ENCODE data around the gene SKAP1.

SKAP1 gene

GRCh38 chr17:48162946-48163506 lies 267.0 kb downstream of the SKAP1 start:
- no peak for DNase-seq

- no peak for DNase-seq
These were observed 267.6 kb downstream of the SKAP1 start for GRCh38 chr17:48162306-48162934.

DNA sequence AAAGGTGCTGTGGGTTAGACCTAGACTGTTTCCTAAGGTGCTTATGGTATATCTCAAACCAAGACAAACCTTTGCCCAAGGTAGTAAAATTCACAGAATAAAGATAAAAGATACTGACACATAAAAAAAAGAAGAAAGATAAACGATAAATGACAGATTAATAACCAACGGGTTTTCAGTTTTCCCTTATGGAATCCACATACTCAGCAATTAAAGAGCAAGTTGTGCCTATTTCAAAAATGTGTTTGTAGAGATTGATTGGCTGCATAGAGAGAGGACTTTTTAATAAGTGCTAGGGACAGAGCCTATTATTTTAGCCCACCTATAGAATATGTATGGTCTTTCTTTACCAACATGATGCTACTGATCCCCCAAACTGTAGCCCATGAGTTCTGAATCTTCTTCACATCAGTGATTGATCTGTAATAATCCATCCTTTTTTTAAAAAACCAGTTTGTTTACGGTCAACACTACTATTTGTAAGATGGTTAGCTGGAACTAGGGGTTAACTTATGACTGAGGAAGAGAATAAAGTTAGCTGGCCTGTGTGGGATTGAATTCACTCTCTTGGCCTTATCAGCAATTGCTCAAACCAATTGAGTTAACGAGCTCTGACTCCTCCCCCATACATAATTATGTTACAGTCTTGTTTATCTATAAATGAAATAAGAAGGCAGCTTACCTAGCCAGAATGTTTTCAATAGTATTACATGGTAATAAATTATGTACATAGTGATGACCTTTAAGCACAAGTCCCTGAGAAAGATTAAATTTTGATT lies 268.7 kb downstream of the SKAP1 start:
- no peak for DNase-seq

DNA sequence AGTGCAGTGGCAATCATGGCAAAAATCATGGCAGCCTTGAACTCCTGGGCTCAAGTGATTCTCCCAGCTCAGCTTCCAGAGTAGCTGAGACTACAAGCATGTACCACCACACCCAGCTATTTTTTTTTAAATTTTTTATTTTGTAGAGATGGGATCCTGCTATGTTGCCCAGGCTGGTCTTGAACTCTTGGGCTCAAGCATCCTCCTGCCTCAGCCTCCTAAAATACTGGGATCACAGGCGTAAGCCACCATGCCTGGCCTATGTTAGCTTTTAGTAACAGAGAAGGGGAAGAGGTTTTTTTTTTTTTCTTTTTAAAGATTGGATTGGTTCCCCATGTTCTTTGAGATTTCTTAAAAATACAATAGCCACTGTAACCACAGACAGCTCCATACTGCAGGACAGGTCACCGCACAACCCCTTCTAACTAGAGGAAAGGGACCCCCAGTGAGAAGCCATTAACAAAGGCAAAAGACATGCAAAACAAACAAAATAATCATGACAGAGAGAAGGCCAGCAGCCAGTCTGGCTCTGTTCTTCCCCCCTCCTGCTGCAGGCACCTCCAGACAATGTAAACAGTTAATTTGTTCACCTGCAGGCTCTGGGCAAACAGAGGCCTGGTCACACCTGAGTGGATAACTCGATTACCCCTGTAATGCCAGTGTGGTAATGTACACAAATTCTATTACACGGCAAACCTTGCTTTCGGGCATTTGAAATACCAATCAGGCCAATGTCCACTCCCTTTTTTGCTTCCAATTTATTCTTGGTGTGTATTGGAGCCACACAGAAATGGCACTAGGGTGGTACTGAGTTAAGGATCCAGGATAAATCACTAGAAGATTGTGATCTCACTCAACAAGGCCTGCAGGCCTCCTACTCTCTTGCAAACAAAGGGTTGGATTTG lies 269.6 kb downstream of the SKAP1 start:
- DNase-seq: no peak

GRCh38 chr17:48159232-48159631 lies 270.8 kb downstream of the SKAP1 start:
- no peak for DNase-seq

DNA sequence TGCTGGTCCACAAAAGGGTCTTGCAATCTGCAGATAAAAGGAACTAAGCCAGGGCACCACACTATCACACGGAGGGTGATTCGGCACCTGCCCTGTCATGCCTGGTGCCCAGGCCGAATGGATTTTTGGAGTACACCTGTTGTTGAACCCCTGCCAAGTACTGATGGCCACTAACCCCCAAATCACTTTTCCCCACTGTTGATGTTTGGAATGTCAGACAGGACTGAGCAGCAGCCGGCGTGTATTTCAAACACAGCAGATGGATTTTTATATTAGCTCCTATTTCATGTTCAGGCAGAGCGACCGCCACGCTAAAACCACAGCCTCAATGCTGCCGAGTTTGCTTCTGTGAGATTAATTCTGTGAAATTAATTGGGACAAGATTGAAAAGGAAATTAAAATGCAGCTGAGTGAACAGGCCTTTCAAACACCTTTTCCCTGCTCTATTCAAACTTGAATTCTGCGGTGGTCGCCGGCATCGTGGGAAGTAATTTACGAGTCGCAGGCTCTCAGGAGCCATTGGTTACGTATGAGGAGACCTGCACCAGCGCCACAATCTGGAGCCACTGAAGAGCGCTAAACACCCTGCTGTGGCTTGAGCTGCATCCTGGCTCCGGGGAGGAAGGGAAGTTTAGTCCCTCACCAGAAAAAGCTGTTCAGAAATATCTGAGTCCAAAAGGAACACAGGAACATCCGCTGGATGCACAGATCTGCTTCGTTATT lies 274.0 kb downstream of the SKAP1 start:
- no peak for DNase-seq

GRCh38 chr17:48153691-48154358 lies 276.2 kb downstream of the SKAP1 start:
- peak in 1 of 2 experiments; percentile 10 for DNase-seq

DNA sequence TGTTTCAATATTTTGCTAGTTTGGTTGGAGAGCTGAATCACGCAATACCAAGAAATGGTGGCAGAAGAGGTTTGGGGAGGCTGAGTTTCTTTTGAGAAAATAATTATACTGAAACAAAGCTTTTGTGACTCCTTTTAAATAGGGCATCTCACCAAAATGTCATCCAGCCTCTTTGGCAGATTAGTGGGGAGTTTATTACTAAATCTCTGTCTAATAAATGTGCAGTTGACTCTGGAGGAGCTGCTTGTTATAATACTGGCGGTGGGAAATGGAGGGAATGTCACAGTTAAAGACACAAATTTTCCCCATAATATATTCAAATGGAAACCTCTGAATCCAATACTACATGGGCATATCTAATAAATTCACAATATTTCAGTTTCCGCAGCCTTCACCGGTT lies 277.7 kb downstream of the SKAP1 start:
- no peak for DNase-seq

- DNase-seq: no peak
These were observed 278.8 kb downstream of the SKAP1 start for GRCh38 chr17:48151220-48151619.

DNA sequence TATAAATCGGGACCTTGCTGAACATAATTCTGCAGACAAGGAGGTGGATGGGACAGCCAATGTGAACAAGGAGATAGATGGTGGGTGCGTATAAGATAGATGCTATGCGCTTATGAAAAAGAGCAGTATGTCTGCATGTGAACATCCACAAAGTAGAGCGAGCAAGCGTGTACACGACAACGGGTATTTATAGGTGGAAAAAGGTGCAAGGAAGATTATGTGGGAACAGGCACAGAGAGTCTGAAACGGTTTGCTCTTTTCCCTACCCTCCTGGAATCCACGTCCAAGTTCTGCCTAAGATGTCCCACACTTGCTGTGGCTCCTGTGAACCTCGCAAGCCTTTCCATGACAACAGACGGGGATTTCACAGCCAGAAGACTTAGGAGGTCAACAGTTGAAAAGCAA lies 279.4 kb downstream of the SKAP1 start:
- DNase-seq: no peak

- DNase-seq: no peak
These were observed 280.1 kb downstream of the SKAP1 start for GRCh38 chr17:48149787-48150463.

DNA sequence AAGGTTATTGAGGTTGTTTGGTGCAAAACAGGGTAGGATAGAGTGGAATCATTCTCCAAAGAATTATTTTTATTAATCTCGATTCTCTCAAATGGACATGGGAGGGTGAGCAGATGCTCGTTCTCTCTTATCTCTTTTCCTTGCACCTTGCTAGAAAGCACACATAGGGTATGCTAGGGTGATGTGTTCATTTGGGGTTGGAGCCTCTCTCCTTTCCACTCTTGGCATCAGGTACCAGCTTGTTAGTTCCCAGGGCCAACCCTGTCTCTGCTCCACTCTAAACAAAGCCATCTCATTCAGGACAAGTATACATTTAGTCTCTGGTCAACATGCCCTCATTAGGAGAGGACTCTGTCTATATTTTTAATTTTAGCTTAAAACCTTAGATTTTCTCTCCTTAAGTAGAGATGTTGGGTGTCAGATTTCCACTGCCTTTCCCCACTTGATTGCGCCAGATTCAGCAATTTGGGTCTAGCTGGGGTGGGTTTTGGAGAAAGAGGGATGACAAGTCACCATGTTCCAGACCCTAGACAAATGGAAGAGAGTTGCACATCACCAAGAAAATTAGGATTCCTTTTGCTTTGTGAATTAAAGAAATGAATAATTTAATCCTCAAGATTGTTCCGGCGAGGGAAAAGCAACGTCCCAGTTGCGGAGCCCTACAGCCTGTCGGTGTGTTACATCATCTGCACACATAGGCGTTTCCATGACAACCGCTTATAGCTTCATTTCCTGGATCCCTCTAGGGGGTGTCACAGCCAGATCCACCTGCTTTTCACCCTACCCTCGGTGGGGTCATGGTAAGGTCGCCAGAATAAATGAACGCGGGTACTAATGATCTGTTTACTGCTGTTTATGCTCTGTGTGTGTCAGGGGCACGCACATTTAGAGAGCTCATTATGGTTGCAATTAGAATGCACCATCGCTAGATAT lies 280.9 kb downstream of the SKAP1 start:
- no peak for DNase-seq

- DNase-seq: no peak
These were observed 281.8 kb downstream of the SKAP1 start for GRCh38 chr17:48148029-48148770.

DNA sequence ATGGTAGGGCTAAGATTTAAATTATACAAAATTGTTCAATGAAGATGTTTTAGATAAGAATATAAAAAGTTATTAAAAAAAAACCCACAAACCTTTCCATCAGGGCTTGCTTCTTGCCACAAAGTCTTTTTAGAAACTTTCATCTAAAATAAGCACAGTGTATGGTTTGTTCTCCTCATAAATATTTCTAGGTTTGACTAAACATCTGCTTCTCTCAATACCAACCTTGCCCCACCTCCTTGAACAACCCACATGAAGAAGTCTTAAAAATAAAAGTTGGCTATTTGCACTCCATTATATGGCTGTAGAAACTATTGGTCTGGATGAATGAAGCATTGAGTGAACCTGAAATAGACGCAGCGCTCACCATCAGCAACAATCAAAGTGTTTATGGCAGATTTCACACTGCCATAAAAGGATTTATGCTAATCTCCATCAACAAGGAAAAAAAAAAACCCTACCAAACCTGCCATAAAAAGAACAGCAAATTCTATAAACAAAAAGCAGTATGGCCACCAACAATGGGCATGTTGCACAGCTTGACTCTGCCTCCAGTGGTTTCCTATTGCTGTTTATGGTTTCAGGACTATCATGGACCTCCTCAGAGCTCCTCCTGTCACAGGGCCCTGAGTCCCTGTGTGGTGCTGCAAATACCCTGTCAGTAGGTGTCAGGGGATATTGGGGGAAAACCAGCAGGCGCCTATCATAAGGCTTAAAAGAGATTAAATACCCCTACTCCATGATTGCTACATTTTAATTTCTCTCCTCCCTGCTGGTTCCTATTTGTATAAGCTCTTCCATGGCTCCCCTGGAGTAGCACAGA lies 284.8 kb downstream of the SKAP1 start:
- DNase-seq: no peak

DNA sequence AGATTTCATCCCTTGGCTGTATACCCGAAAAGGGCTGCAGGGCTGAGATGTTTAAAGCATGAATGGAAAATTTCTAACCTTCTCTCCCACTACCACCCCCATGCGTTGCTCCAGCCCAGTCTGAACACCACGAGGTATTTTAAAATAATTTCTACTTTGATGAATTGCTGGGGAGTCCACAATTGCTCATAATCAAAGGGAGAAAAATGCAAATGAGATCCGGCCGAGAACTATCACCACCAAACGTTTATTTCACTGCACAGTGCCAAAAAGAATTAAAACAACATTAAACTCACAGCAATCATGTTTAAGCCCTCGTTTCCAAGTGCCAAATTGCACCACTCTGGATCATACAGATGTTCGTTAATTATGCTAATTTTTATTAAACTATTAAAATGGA lies 285.8 kb downstream of the SKAP1 start:
- DNase-seq: no peak

DNA sequence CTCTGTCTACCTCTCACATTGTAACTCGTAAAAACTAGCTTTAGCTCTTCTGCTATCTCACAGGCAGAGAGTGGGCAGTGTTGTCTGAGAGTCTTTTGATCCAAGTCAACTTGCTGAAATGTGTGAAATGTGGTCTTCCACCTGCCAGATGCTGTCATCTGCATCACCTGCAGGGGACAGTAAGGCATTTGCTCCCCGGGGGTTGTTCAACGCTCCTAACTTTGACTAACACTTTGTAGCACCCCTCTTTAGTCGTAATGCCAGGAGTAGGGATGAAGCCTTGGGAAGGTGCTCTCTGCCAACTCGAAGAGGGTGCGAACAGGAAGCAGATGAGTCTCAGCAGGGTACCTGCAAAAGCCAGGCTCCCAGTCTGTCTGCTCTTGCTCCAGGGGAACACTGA lies 286.4 kb downstream of the SKAP1 start:
- DNase-seq: no peak

DNA sequence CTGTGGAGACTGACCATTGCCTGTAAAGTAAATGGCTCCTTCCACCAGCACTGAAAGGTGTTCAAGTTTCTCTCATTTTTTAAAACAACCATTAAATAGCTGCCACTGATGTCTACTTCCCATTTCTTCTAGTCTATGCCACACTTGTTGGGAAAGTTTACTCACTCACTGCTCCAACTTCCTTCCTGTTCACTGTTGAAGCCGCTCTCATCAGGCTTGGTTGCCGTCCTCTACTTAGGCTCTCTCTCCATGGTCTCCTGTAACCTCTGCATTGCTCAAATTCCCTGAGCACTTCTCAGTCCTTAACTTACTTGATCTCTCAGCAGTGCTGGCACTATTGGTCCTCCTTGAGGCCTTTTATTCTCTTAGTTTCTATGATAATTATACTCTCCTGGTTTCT lies 290.1 kb downstream of the SKAP1 start:
- DNase-seq: no peak

GRCh38 chr17:48137656-48138055 lies 292.4 kb downstream of the SKAP1 start:
- DNase-seq: no peak

All from activated CD4-positive, alpha-beta T cell treated with anti-CD3 and anti-CD28 coated beads, Interleukin-2, amount 50 U/mL, for 48 hours (primary cell).